Spleen (tissue), 11 donors: ENCODE data around the gene CTDP1. TPM values are rescaled to one million over a fixed set of nuclear protein-coding genes. Genes with fewer than 3 reads are reported as not detected.
"Not testable (repeated sequence)": the region's sequence is repeated elsewhere in the genome, so short reads cannot be mapped to it uniquely, and the experiment has no call there.

Experiments used
- DNase-seq: peaks from one replicate; pipeline ENCODE4 v3.0.0-alpha.2; 2020
- H3K27ac ChIP-seq, 8 donors: fragments of 200-600 bp; sonication (generic) in 7 of 8; 1 replicate in 4 of 8; 2 replicates in 4 of 8; pipeline versions ENCODE4 v1.5.0 to v1.8.0; 2016 to 2021; ENCODE audit warnings: inconsistent platforms in 4 of 8, mild to moderate bottlenecking in 4 of 8, moderate library complexity in 1 of 8
- H3K27me3 ChIP-seq, 7 donors: fragments of 200-600 bp; sonication (generic) in 6 of 7; replicated peaks in 1 of 7; 1 replicate in 4 of 7; 2 replicates in 3 of 7; pipeline versions ENCODE4 v1.5.0 to v1.8.0; 2016 to 2021; ENCODE audit warnings: inconsistent platforms in 3 of 7, mild to moderate bottlenecking in 1 of 7
- H3K36me3 ChIP-seq, 6 donors: fragments of 200-600 bp; sonication (generic) in 5 of 6; 1 replicate in 4 of 6; 2 replicates in 2 of 6; pipeline versions ENCODE4 v1.5.0 to v1.8.0; 2016 to 2021; ENCODE audit warnings: inconsistent platforms in 2 of 6
- H3K4me1 ChIP-seq, 6 donors: fragments of 200-600 bp; sonication (generic) in 5 of 6; 1 replicate in 3 of 6; 2 replicates in 3 of 6; pipeline versions ENCODE4 v1.5.0 to v1.8.0; 2016 to 2021; ENCODE audit warnings: inconsistent platforms in 3 of 6
- H3K4me3 ChIP-seq, 8 donors: fragments of 200-600 bp; sonication (generic) in 7 of 8; 1 replicate in 4 of 8; 2 replicates in 4 of 8; pipeline versions ENCODE4 v1.5.0 to v1.8.0; 2016 to 2021; ENCODE audit warnings: inconsistent platforms in 4 of 8, mild to moderate bottlenecking in 4 of 8, moderate library complexity in 2 of 8
- H3K9me3 ChIP-seq, 8 donors: fragments of 200-600 bp; sonication (generic) in 7 of 8; 1 replicate in 4 of 8; 2 replicates in 4 of 8; pipeline versions ENCODE4 v1.5.0 to v1.8.0; 2016 to 2021; ENCODE audit warnings: inconsistent platforms in 4 of 8
- CTCF ChIP-seq, 11 experiments: fragments of 200-600 bp in 7 of 11; fragments of 450-650 bp in 4 of 11; sonication (generic) in 4 of 11; IDR thresholded peaks in 8 of 11; conservative IDR thresholded peaks in 3 of 11; 1 replicate in 7 of 11; 2 replicates in 4 of 11; pipeline versions ENCODE4 v1.4.0 to v1.8.0; 2016 to 2021; ENCODE audit warnings: antibody characterized with exemption in 11 of 11, inconsistent platforms in 4 of 11, mild to moderate bottlenecking in 1 of 11
- POLR2A ChIP-seq, 3 donors: fragments of 450-650 bp; IDR thresholded peaks; one replicate each; pipeline ENCODE4 v1.5.1; 2017; ENCODE audit warnings: antibody characterized with exemption in 3 of 3, mild to moderate bottlenecking in 1 of 3
- POLR2AphosphoS5 ChIP-seq, 3 donors: sonication (generic); formaldehyde crosslinking; IDR thresholded peaks; one replicate each; pipeline ENCODE4 v1.5.1; 2017; ENCODE audit warnings: antibody characterized with exemption in 3 of 3
- WGBS, 5 donors: extraction: QIAGEN DNeasy Blood & Tissue Kit in 3 of 5; methylation state at CpG; one replicate each; pipeline versions ENCODE4 v1.1.5 to v1.1.7; 2013 to 2018; 5-methylcytosine and 5-hydroxymethylcytosine counted together
- intact Hi-C: fragments of 100-400 bp; cut with DNase I; formaldehyde crosslinking; loops from one replicate; pipeline ENCODE4 v1.15.0; 2023; ENCODE audit warnings: low total_unique reads
- polyA plus RNA-seq, 3 donors: library from polyadenylated mRNA; stranded (reverse); fragments of 200-250 nt; gene quantifications; one replicate each; pipeline ENCODE4 v1.2.1, GENCODE V29; 2013
- total RNA-seq, 7 donors: library from RNA; depleted of rRNA in 3 of 7; stranded (reverse); fragments of >200 nt in 3 of 7; fragmentation: NEBNext Ultra II Directional in 4 of 7; extraction: Animal tissue kit (Norgen Biotek cat#: 25700) in 4 of 7; gene quantifications; one replicate each; pipeline versions ENCODE4 v1.1.0 to v1.2.1, GENCODE V29; 2016 to 2021
- donor health status: healthy with polysubstance abuse.
- donor health status: DM: no; HTN: no; CAD: no; lungs with moderate emphysema.
- donor health status: DM: no; HTN: no; CAD: no.
- donor health status: Bipolar disorder and iron deficiency.
- donor health status: healthy.
- donor health status: DM: no; HTN: no; CAD: no.
- donor health status: DM: yes; HTN: yes; CAD: no.

CTDP1 gene
- total and polyA plus RNA-seq, 10 donors, result 13.6 to 54.6 (median 28.6) TPM

- H3K36me3 ChIP-seq, result peaks cover 0 to 19% (median 9%) of the 10 kb centered on the region in 6 donors
- H3K9me3 ChIP-seq, result no peaks in the 10 kb centered on the region
- intact Hi-C loops, result no loop called here
- TF ChIP-seq POLR2AphosphoS5 (IDR thresholded peaks at IDR 0.05) (peak in 1 of 3 donors; percentile 36), POLR2A (IDR thresholded peaks at IDR 0.05) (no peak)
- 74 to 84% (median 82%) methylated on average over 28 to 33 of the region's 33 CpGs for WGBS, 5 donors
- no peak overlapping the region for H3K27ac ChIP-seq
- no peaks in the 10 kb centered on the region for H3K27me3 ChIP-seq
- peaks cover 0 to 70% (median 11%) of the 10 kb centered on the region in 6 donors for H3K4me1 ChIP-seq
- no peak for DNase-seq
- no peak overlapping the region for H3K4me3 ChIP-seq
These were observed 11.2 kb downstream of the CTDP1 start for GRCh38 chr18:79690586-79691482.

GRCh38 chr18:79692056-79692455 lies 12.5 kb downstream of the CTDP1 start:
- intact Hi-C loops, result no loop called here
- Histone ChIP-seq H3K4me1 (peaks cover 0 to 63% (median 10%) of the 10 kb centered on the region in 6 donors), H3K36me3 (peaks cover 0 to 31% (median 21%) of the 10 kb centered on the region in 6 donors), H3K9me3 (no peaks in the 10 kb centered on the region), H3K4me3 (no peak overlapping the region), H3K27me3 (no peaks in the 10 kb centered on the region), H3K27ac (no peak overlapping the region)
- 83 to 92% (median 89%) methylated on average over 6 to 14 of the region's 14 CpGs for WGBS, 5 donors
- TF ChIP-seq POLR2A (IDR thresholded peaks at IDR 0.05) (no peak), CTCF (IDR thresholded peaks at IDR 0.05 in 8 of 11, conservative IDR thresholded peaks at IDR 0.05 in 3 of 11) (no peak), POLR2AphosphoS5 (IDR thresholded peaks at IDR 0.05) (no peak)
- DNase-seq, result no peak

GRCh38 chr18:79692886-79693285 lies 13.3 kb downstream of the CTDP1 start:
- H3K4me1 ChIP-seq, result peaks cover 0 to 59% (median 9%) of the 10 kb centered on the region in 6 donors
- TF ChIP-seq CTCF (IDR thresholded peaks at IDR 0.05 in 8 of 11, conservative IDR thresholded peaks at IDR 0.05 in 3 of 11), result no peak
- no peak for TF ChIP-seq POLR2A (IDR thresholded peaks at IDR 0.05)
- TF ChIP-seq POLR2AphosphoS5 (IDR thresholded peaks at IDR 0.05), result peak in 1 of 3 donors; percentile 35
- no peaks in the 10 kb centered on the region for H3K9me3 ChIP-seq
- H3K4me3 ChIP-seq, result no peak overlapping the region
- intact Hi-C loops, result no loop called here
- no peak for DNase-seq
- H3K27me3 ChIP-seq, result no peaks in the 10 kb centered on the region
- peaks cover 0 to 35% (median 29%) of the 10 kb centered on the region in 6 donors for H3K36me3 ChIP-seq
- H3K27ac ChIP-seq, result no peak overlapping the region
- 88 to 96% (median 92%) methylated on average over 12 of the region's 12 CpGs for WGBS, 5 donors

- H3K36me3 ChIP-seq, result peaks cover 0 to 42% (median 37%) of the 10 kb centered on the region in 6 donors
- WGBS, 5 donors, result 84 to 90% (median 88%) methylated on average over 23 to 31 of the region's 31 CpGs
- no peaks in the 10 kb centered on the region for H3K27me3 ChIP-seq
- H3K27ac ChIP-seq, result no peak overlapping the region
- H3K9me3 ChIP-seq, result no peaks in the 10 kb centered on the region
- H3K4me3 ChIP-seq, result no peak overlapping the region
- intact Hi-C loops, result no loop called here
- TF ChIP-seq POLR2AphosphoS5 (IDR thresholded peaks at IDR 0.05) (peak in 1 of 3 donors; percentile 44), CTCF (IDR thresholded peaks at IDR 0.05 in 8 of 11, conservative IDR thresholded peaks at IDR 0.05 in 3 of 11) (no peak), POLR2A (IDR thresholded peaks at IDR 0.05) (no peak)
- DNase-seq, result peak; percentile 75
- H3K4me1 ChIP-seq, result peaks cover 0 to 51% (median 8%) of the 10 kb centered on the region in 6 donors
These were observed 14.1 kb downstream of the CTDP1 start for GRCh38 chr18:79693561-79694205.

GRCh38 chr18:79694206-79694894 lies 14.7 kb downstream of the CTDP1 start:
- H3K27me3 ChIP-seq, H3K27ac ChIP-seq, intact Hi-C loops, H3K9me3 ChIP-seq, DNase-seq, H3K4me3 ChIP-seq: not testable (repeated sequence)
- H3K36me3 ChIP-seq, result peaks cover 0 to 49% (median 43%) of the 10 kb centered on the region in 6 donors
- peaks cover 0 to 44% (median 6%) of the 10 kb centered on the region in 6 donors for H3K4me1 ChIP-seq
- 88 to 95% (median 90%) methylated on average over 18 to 32 of the region's 32 CpGs for WGBS, 5 donors
